BLaER1 (cell line): ENCODE results near the gene GPR162.

Experiments
- H3K27ac ChIP-seq: shearing (Covaris generic); formaldehyde crosslinking; 2 replicates; pipeline ENCODE4 v1.8.1; 2022
- H3K27me3 ChIP-seq: shearing (Covaris generic); formaldehyde crosslinking; 2 replicates; pipeline ENCODE4 v1.8.1; 2022
- H3K36me3 ChIP-seq: shearing (Covaris generic); formaldehyde crosslinking; 2 replicates; pipeline ENCODE4 v1.8.1; 2022
- H3K4me1 ChIP-seq: shearing (Covaris generic); formaldehyde crosslinking; 2 replicates; pipeline ENCODE4 v1.8.1; 2022
- H3K4me2 ChIP-seq: shearing (Covaris generic); formaldehyde crosslinking; 2 replicates; pipeline ENCODE4 v1.8.1; 2022
- H3K4me3 ChIP-seq: shearing (Covaris generic); formaldehyde crosslinking; 2 replicates; pipeline ENCODE4 v1.8.1; 2022
- H3K9ac ChIP-seq: shearing (Covaris generic); formaldehyde crosslinking; 2 replicates; pipeline ENCODE4 v1.8.1; 2022
- H3K9me3 ChIP-seq: shearing (Covaris generic); formaldehyde crosslinking; 2 replicates; pipeline ENCODE4 v1.8.1; 2022
- H4K20me1 ChIP-seq: shearing (Covaris generic); formaldehyde crosslinking; 2 replicates; pipeline ENCODE4 v1.8.1; 2022
- Cebpa-rat ChIP-seq: shearing (Covaris generic); IDR thresholded peaks from 2 replicates; pipeline ENCODE4 v1.8.1; 2022

GPR162 gene, protein sequence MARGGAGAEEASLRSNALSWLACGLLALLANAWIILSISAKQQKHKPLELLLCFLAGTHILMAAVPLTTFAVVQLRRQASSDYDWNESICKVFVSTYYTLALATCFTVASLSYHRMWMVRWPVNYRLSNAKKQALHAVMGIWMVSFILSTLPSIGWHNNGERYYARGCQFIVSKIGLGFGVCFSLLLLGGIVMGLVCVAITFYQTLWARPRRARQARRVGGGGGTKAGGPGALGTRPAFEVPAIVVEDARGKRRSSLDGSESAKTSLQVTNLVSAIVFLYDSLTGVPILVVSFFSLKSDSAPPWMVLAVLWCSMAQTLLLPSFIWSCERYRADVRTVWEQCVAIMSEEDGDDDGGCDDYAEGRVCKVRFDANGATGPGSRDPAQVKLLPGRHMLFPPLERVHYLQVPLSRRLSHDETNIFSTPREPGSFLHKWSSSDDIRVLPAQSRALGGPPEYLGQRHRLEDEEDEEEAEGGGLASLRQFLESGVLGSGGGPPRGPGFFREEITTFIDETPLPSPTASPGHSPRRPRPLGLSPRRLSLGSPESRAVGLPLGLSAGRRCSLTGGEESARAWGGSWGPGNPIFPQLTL

DNA sequence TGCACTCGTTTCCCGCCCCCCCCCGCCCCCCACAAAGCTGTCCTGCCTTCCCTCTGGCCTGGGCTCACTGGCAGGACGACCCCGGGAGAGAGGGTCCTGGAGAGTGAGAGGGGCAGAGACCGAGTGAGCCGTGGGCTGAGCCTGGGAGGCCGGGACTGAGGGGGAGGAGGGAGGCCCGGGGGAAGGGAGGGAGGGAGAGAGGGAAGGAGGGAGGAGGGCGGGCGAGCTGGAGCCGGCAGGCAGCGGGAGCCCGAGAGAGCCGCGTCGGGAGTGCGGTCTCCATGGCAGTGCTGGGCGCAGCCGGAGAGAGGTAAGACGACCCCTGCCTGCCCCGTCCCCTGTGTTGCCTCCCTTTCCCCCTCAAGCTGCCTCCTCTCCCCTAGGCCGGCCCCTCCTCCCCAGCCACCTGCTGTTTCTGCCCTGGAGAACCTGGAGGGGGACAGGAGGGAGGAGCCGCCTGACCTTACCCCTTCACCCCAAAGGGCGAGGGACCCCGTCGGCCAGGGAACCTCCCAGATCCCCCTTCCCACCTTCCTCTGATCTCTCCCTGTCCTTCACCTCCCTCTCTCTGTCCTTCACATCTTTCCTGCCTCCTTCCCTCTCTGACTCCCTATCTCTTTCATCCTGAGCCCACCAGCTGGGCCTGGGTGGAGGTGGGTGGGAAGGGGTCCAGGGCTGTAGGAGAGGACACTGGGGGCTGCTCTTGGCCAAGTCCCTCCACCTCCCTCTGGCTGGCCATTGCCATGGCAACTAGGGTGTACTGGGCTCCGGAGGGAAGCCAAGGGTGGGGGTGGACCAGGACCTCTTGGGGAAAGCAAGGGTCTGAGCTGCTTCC, at the start of gene GPR162:
Gene GPR162 (plus strand): TSS at position 231 of the 835 bp plus-strand sequence. CDS start 2,078 bp downstream, outside the sequence.
- Histone ChIP-seq H3K36me3 (no peaks in the 10 kb centered on the region), H3K4me3 (peak within 1 kb of the TSS; percentile 18; the same call in 1 of the 2 replicates), H4K20me1 (peaks cover 39% of the 10 kb centered on the region), H3K9me3 (no peaks in the 10 kb centered on the region), H3K27me3 (peaks cover 87% of the 10 kb centered on the region), H3K27ac (no peak within 1 kb of the TSS), H3K9ac (no peak within 1 kb of the TSS), H3K4me1 (peaks cover 14% of the 10 kb centered on the region), H3K4me2 (peak within 1 kb of the TSS; percentile 43; the same call in 1 of the 2 replicates)
- TF ChIP-seq Cebpa-rat = no peak

DNA sequence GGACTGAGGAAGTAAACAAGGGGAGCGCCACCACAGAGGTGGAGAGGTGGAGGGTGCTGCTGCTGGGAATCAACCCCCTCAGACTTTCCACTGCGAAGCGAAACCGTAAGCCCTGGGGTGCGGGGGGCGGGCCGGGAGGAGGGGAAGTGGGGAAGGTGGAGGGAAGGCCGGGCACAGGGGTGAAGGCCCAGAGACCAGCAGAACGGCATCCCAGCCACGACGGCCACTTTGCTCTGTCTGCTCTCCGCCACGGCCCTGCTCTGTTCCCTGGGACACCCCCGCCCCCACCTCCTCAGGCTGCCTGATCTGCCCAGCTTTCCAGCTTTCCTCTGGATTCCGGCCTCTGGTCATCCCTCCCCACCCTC, 49.3 kb upstream of the GPR162 start, which contains the start of gene LAG3:
Gene LAG3 (plus strand): TSS at position 190 of the 365 bp plus-strand sequence. CDS start 333 bp downstream, outside the sequence.
- Histone ChIP-seq H3K27me3 (peaks cover 100% of the 10 kb centered on the region), H4K20me1 (peaks cover 64% of the 10 kb centered on the region), H3K4me2 (no peak within 1 kb of the TSS; the same call in 1 of the 2 replicates), H3K4me3 (no peak within 1 kb of the TSS), H3K36me3 (no peaks in the 10 kb centered on the region), H3K4me1 (peaks cover 24% of the 10 kb centered on the region), H3K27ac (no peak within 1 kb of the TSS), H3K9ac (no peak within 1 kb of the TSS), H3K9me3 (no peaks in the 10 kb centered on the region)
- TF ChIP-seq Cebpa-rat = no peak

DNA sequence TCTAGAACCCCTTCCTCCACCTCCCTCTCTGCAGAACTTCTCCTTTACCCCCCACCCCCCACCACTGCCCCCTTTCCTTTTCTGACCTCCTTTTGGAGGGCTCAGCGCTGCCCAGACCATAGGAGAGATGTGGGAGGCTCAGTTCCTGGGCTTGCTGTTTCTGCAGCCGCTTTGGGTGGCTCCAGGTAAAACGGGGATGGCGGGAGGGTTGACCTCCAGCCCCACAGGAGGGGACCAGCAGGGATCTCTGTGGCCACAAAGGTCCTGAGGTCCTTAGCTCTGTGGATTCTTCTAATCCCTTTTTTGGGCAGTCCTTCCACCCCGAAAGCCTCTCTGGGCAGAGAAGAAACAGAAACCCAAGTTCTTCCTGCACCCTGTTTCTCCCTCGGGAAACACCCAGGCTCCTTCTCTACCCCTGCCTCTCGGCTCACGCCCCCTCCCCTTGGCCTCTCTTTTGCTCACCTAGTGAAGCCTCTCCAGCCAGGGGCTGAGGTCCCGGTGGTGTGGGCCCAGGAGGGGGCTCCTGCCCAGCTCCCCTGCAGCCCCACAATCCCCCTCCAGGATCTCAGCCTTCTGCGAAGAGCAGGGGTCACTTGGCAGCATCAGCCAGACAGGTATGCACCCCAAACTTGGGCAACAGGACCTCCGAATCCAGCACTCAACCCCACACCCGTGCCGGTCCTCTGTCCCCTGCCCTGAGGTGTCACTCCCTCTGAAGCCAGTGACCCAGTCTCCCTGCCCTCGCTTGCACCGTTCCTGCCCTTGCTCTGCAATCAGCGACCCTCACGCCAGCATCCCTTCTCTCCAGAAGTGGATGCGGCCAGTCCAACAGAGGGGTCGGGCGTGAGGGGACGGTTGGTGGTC, 48.7 kb upstream of the GPR162 start:
- Histone ChIP-seq H3K9me3 (no peaks in the 10 kb centered on the region), H3K27ac (no peak overlapping the region), H3K27me3 (peaks cover 100% of the 10 kb centered on the region), H3K4me2 (no peak overlapping the region; the same call in 1 of the 2 replicates), H3K4me1 (peaks cover 22% of the 10 kb centered on the region), H3K4me3 (no peak overlapping the region), H3K9ac (no peak overlapping the region), H3K36me3 (no peaks in the 10 kb centered on the region), H4K20me1 (peaks cover 64% of the 10 kb centered on the region)
- TF ChIP-seq Cebpa-rat = no peak

DNA sequence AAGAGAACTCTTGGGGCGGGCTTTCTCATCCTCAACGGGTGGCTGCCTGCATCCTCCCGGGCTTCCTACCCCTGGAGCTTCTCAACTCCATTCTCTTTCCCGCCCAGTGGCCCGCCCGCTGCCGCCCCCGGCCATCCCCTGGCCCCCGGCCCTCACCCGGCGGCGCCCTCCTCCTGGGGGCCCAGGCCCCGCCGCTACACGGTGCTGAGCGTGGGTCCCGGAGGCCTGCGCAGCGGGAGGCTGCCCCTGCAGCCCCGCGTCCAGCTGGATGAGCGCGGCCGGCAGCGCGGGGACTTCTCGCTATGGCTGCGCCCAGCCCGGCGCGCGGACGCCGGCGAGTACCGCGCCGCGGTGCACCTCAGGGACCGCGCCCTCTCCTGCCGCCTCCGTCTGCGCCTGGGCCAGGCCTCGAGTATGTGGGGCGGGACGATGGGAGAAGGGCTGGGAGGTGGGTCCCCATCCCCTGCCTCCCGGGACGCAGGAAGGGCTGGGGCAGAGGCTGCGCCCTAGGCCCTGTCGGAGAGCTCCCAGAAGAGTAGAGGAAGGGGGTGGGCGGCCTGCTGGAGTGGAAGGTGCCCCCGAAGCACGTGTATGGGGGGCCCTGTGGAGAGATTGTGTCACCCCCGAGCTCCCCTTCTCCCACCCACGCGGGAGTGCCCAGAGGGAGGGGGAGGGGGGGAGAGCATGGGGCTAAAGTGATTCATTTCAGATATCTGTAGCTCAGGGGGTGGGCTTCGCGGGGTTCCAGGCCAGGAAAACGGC, 47.9 kb upstream of the GPR162 start:
- Histone ChIP-seq H3K4me3 (no peak overlapping the region), H3K9me3 (no peaks in the 10 kb centered on the region), H3K4me1 (peaks cover 30% of the 10 kb centered on the region), H4K20me1 (peaks cover 60% of the 10 kb centered on the region), H3K9ac (no peak overlapping the region), H3K27ac (no peak overlapping the region), H3K4me2 (no peak overlapping the region), H3K27me3 (peaks cover 100% of the 10 kb centered on the region), H3K36me3 (no peaks in the 10 kb centered on the region)
- no peak for TF ChIP-seq Cebpa-rat

DNA sequence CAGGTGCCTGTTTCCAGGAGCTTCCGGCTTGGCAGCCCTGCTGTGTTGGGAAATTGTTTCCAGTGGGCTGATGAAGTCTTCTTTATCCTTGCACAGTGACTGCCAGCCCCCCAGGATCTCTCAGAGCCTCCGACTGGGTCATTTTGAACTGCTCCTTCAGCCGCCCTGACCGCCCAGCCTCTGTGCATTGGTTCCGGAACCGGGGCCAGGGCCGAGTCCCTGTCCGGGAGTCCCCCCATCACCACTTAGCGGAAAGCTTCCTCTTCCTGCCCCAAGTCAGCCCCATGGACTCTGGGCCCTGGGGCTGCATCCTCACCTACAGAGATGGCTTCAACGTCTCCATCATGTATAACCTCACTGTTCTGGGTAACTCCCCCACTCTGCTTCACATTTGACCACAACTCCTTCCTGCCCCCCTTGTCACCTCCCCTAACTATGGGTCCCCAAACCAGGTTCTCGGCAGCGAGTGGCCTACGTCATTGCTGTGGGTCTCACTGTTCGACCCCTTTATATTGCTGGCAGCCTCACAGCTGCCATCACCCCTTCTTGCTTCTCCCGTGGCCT, 47.0 kb upstream of the GPR162 start:
- Histone ChIP-seq H3K27ac (no peak overlapping the region), H3K36me3 (no peaks in the 10 kb centered on the region), H4K20me1 (peaks cover 52% of the 10 kb centered on the region), H3K4me2 (no peak overlapping the region), H3K9me3 (no peaks in the 10 kb centered on the region), H3K9ac (no peak overlapping the region), H3K27me3 (peaks cover 95% of the 10 kb centered on the region), H3K4me1 (peaks cover 30% of the 10 kb centered on the region), H3K4me3 (no peak overlapping the region)
- TF ChIP-seq Cebpa-rat = no peak

DNA sequence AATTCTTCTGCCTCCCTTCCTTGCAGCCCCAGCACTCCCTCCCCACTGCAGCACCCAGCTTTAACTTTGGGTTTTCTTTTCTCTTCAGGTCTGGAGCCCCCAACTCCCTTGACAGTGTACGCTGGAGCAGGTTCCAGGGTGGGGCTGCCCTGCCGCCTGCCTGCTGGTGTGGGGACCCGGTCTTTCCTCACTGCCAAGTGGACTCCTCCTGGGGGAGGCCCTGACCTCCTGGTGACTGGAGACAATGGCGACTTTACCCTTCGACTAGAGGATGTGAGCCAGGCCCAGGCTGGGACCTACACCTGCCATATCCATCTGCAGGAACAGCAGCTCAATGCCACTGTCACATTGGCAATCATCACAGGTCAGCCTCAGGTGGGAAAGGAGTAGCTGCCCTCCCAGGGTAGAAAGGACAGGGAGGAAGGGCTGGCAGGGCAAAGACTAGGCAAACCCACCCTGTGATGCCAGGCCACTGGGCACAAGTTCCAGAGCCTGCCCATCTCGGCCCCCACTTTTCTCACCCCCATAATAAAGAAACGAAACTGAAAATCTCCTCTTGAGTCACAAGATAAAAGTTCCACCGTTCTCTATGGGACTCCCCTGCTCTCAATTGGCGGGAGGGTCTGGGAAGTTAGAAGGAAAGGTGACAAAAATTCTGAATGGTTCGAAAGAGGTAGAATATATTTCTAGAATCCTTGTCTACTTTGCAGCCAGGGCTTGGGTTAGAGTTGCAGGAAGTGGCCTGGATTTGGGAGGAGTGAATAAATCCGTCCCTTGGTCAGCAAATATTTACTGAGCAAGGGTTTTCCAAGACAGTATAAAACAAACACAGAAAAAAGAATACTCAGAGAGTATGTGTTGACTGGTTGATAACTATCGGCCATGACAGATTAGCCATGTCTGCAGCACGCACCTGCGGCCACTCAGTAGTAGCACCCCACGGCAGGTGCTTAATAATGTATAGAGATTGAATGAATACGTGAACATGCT, 46.1 kb upstream of the GPR162 start:
- H3K36me3 ChIP-seq = no peaks in the 10 kb centered on the region
- H3K9ac ChIP-seq = no peak overlapping the region
- peaks cover 47% of the 10 kb centered on the region; the same call in 1 of the 2 replicates for H4K20me1 ChIP-seq
- no peaks in the 10 kb centered on the region for H3K9me3 ChIP-seq
- H3K27me3 ChIP-seq = peaks cover 95% of the 10 kb centered on the region
- H3K4me1 ChIP-seq = peaks cover 39% of the 10 kb centered on the region
- no peak overlapping the region for H3K4me3 ChIP-seq
- no peak for TF ChIP-seq Cebpa-rat
- H3K27ac ChIP-seq = no peak overlapping the region
- H3K4me2 ChIP-seq = no peak overlapping the region

DNA sequence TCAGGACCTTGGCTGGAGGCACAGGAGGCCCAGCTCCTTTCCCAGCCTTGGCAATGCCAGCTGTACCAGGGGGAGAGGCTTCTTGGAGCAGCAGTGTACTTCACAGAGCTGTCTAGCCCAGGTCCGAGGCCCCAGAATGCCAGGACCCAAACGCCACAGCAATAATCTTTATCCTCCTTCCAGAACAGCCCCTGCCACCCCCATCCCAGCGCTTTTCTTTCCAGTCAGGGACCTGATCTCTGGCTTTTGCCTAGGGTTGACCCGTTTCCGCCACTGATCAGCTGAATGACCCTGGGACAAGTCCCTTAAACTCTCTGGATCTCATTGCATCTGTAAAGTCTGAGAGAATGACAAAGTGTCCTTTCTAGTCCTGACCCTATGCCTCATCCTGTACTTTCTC, 44.2 kb upstream of the GPR162 start:
- H3K36me3 ChIP-seq = no peaks in the 10 kb centered on the region
- H3K9me3 ChIP-seq = no peaks in the 10 kb centered on the region
- peaks cover 54% of the 10 kb centered on the region for H3K4me1 ChIP-seq
- H3K27ac ChIP-seq = no peak overlapping the region
- H4K20me1 ChIP-seq = peaks cover 32% of the 10 kb centered on the region; the same call in 1 of the 2 replicates
- no peak for TF ChIP-seq Cebpa-rat
- peaks cover 89% of the 10 kb centered on the region for H3K27me3 ChIP-seq
- H3K9ac ChIP-seq = no peak overlapping the region
- no peak overlapping the region for H3K4me3 ChIP-seq
- no peak overlapping the region; the same call in 1 of the 2 replicates for H3K4me2 ChIP-seq
